GM19043 (cell line): ENCODE results near the gene CCBE1.
"Not testable (repeated sequence)": the region's sequence is repeated elsewhere in the genome, so short reads cannot be mapped to it uniquely, and the experiment has no call there.

Experiments
- ATAC-seq: cut with Tn5 transposase; IDR thresholded peaks from one replicate; pipeline ENCODE4 v1.9.1; 2021; ENCODE audit warnings: low read depth; ENCODE audit not compliant: unreplicated experiment

CCBE1 gene

DNA sequence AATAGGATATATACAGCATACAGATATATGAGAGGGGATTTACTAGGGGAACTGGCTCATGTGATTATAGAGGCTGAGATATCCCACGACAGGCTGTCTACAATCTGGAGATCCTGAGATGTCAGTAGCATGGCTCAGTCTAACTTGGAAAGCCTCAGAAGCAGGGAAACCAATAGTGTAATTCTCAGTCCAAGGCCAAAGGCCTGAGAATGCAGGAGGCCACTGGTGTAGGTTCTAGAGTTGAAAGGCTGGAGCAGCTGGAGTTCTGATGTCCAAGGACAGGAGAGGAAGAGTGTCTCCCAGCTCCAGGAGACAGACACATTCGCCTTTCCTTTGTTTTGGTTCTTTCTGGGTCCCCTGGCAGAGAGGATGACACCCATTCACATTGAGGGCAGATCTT, 20.1 kb upstream of the CCBE1 start:
- no peak for ATAC-seq

DNA sequence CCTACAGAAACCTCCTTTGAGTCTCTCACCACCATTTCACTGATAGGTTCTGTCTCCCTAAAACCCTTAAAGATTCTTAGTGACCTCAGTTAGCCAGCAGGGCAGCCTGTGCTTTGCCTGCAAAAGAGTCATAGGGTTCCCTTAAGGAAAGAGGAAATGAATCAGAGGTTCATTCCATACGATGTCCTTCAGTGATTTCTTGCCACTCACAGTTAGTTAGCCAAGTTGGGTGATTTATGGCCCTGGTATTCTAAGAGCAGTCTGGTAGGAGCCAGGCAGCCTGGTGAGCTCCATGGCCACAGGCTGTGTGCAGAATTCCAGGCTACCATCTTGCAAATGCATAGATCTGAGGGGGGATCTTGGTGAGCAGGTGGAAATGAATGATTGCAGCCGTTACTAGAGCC, 18.7 kb upstream of the CCBE1 start:
- ATAC-seq = no peak

DNA sequence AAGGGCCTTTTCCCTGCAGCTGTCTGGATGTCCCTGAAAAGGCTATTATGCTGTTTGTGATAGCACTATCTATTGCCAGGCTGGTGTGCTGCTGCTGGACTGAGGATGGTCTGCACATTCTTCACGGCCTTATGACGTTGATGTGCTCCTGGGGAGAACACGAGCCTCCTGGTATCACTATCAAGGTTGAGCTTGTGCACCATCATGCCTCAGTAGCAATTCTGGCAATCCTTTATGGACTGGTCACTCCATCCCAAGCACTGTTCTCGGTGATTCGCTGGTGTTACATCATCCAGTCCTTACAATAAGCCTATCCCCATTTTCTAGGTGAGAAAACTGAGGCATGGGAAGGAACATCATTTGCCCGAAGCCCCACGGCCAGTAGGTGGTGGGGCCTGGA, 18.2 kb upstream of the CCBE1 start:
- ATAC-seq = no peak

DNA sequence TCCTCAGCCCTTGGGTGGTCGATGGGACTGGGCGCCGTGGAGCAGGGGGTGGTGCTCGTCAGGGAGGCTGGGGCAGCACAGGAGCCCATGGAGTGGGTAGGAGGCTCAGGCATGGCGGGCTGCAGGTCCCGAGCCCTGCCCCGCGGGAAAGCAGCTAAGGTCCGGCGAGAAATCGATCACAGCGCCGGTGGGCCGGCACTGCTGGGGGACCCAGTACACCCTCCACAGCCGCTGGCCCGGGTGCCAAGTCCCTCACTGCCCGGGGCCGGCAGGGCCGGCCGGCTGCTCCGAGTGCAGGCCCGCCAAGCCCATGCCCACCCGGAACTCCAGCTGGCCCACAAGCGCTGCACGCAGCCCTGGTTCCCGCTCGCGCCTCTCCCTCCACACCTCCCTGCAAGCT, 16.9 kb upstream of the CCBE1 start:
- not testable (repeated sequence) for ATAC-seq

DNA sequence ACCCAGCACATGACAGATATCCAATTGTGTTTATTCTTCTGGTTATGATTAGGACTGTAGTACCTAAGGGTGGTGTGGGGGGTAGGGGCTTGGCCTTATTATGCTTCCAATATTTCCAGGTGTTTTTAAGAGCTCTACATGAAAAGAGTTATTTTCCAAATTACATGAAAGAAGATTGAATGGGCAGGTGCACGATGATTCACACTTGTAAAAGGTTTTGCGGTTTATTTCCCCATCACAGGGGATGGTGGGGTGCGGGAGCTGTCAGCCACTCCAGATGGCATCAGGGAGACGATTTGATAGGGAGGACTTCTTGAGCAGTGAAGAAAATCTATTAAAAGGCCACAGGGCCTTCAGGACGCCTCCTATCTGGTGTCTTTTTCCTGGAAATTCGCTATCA, 15.1 kb upstream of the CCBE1 start:
- no peak for ATAC-seq

DNA sequence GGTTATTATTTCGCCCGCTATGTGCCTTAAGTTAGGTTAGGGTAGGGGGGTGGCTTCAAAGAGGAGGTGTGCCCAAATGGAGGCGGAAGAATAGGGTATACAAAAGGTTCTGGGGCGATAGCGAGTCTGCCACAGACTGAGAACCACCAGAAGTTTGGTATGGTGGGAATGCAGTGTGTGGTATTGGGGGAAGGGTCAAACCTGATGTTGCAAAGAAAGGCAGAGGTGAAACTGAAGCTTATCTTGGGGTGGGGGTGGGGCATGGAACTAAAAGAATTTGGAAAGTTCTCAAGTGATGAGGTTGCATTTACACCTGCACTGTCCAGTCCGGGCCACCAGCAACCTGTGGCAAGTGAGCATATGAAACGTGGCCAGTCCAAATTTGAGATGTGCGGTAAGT, 11.8 kb upstream of the CCBE1 start:
- no peak for ATAC-seq

DNA sequence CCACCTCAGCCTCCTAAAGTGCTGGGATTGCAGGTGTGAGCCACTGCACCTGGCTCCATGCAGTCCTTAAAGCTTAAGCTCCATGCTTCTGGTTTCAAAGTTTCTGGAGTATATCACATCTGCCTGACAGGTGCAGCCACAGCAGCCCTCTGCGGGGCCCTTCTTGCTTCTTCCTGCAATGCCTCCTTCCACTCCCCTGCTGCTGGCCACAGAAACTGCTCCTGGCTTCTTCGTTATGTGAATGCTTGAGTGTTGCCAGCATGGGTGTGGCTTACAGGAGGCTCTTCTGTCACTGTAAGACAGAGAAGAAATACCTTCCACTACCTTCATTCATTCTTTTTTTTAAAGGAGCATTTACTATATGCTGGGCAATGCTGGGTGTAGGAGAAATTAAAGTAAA, 10.1 kb upstream of the CCBE1 start:
- ATAC-seq = no peak

DNA sequence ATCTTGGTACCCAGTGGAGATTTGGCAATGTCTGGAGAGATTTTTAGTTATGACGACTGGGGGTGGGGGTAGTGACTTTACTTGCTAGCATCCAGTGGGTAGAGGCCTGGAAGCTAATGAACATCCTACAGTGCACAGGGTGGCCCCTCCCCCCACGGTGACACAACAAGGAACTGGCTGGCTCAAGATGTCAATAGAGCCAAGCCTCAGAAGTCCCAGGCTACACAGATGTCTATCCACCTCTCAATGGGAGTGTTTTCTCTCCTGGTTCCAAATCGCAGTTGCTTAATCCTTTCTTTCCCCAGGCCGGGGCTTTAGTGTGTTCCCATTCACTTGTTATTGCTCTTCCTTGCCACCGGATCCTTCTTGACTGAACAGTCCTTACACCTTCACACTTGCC, 9.3 kb upstream of the CCBE1 start:
- no peak for ATAC-seq

DNA sequence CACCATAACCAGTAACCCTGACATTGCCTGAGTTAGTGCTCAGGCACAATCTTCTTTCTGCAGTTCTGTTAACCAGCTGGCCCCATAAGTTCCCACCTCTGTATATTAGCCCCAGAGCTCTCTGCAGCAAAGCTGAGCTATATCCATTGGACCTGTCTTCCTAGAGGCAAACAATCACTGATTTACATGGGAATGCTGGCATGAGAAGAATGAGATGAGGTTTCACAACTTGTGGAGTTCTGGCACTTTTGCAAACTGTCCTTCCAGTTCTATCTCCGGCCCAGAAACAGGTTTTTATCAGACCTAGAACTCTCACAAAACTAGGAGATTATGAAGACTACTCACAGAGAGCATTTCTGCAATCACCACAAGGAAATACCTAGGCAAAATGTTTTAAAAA, 7.9 kb upstream of the CCBE1 start:
- no peak for ATAC-seq

DNA sequence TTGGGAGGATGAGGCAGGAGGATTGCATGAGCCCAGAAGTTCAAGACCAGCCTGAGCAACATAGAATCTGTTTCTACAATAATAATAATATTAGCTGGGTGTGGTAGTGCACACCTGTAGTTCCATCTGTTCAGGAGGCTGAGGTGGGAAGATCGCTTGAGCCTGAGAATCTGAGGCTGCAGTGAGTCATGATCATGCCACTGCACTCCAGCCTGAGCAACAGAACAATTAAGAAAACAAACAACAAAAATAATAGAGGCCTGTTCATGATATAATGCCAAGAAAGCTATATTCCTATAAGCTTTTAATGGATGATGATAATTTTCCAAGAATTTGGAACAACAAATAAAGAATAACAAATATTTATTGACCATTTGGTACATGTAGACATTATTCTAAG, 6.9 kb upstream of the CCBE1 start:
- no peak for ATAC-seq

DNA sequence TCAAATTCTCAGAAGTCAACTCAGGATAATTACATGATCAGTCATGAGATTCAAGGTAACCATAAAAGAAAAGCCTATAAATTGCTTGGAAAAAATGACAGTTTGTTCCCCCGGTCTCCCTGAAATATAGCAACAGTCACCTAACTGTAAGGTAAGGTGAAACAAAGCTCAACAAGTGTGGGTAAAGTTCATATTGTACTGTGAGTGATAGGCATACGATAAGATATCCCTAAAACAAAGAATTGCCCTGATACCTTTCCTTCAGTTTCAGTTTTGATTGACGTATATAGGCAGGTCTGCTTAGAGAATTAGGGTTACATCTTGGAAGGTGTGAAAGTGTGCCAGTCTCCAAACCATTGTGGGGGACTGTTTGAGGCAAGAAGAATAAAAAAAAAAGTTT, 4.0 kb upstream of the CCBE1 start:
- ATAC-seq = no peak

DNA sequence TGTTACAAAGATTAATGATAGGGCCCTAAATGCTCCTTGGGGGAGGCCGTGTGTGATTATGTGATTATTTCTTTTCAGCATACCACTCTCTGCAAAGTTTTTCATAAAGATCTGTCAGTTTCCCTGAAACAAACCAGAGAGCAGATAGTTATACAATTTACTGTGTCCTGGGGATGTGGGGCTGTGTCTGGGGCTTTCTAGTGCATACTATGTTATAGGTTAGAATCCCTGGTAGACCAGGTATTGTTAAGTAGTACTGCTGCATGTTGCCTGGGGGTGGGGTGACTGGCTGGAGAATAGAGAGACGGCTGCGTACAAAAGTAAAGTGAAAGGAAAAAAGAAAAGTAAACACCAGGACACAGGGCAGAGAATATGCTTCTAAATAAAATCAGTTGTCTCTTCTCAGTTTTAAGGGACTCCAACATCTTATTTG, 3.3 kb upstream of the CCBE1 start:
- ATAC-seq = no peak

DNA sequence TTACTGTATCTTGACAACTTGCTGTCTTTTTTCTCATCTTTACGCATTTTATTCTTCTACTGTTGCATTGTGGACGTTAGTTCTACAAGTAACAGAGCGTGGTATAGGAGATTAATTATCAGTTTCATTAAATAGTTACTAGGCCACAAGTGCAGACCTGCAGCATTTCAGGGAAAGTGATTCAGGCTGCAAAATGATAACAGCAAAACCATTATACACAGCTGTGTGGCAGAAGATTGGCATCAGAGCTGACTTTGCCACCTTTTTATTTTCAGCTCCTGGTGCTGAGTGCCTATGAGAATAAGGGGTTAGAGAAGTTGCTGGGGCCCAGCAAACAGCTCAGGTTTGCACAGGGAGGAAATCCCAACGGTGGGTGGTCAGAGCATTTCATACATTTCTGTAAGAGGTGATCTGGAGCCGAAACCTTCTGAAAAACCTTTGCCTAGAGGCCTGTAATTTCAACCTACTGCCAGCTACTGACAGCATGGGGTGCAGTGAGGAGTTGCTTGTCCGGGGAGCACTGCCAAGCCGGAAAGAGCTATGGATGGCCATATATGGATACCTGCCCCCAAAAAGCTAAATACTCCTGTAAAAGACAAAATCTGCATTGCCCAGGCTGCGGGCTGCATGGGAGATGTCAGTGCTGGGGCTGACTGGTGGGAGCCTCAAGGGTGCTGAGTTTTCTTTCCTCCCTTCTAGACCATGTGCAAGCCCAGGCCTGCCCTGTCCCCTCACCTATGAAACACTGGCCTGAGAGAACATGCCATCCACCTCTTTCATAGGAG, 2.7 kb upstream of the CCBE1 start:
- no peak for ATAC-seq

DNA sequence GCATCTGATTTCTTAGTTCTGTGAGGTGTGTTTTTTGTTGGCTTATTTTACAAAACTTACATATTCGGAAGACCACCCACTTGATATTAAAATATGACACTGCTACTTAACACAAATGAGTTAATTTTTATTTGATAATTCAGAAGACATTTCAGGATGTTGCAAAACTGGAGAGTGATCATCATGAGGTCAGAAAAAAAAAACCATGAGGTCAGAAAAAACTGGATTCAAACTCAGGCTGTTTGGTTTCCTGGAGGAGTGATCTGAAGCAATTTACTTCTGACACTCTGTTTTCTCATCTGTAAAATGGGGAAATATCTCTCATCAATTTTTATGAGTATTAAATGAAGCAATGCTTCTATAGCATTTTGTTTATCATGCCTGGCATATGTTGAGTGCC, 1.8 kb upstream of the CCBE1 start:
- no peak for ATAC-seq

DNA sequence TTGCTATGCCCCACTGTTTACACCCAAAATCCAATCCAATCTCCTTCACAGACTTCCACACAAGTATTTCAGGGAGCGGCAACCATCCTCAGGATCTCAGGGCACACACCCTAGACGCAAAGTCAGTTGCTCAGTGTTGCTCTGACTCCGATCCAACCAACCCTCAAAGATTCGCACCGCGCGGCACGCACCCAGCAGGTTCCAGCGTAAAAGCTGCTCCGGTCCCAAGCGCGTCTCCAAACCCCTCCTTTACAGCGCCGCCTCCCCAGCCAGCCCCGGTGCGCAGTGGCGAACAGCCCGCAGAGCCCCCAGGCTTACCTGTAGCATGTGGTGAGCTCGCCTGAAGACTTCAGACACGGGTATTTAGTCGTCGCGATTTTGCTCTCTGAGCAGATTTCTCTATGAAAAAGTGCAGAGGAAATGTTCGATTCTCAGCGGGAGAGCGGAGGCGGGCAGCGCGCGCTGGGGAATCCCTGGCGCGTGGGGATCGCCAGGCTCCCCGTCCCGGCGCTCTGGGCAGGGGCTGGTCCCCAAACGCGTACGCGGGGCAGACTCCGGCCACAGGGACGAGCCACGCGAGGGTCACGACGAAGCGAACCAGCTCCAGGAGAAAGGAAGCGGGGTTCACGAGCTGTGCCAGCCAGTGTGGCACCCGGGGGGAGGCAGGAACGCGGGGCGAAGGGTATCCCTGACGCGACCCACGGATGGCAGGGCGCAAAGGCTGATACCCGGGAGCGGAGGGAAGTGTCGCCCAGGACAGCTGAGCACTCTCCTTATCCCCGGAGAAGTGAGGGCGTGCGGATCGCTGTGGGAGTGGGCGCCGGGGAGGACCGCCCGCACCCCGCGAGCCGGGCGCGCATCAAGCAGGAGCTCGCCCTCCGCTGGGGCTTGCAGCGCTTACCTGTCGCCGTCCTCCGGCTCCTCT, 650 bp downstream of the CCBE1 start:
- ATAC-seq = peak; percentile 45

DNA sequence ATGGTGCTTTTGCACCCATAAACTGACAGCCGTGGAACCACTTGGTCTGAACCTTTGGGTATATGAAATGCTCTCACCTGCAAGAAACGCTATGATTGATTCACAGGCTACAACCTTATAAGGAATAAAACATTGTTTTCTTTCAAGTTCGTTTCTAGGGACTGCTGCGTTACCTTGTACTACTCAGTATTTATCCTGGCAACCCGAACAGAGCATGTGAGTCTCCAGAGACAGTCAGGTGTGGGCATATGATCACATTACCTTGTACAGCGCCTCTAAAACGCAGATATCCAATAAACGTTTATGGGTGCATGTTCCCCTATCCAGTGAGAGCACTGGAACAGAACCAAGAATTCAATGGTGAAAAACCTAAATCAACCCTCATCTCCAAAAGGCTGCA, 1.7 kb downstream of the CCBE1 start:
- no peak for ATAC-seq

DNA sequence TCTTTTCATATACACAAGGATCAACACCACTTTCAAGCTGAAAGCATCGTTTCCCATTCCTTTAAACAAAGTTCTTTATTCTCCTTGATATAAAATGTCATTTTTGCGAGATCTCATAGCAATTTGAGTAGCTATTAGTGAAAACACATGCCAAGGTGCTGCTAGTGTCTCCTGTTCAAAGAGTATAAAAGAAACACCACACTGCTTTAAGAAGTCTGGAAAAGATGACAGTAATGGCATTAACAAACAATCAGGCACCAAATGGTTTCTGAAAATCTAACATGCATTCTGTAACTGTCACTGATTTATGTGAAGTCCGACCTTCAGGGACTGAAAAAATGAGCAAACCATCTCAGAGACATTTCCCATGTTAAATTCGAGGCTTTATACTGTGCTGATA, 2.4 kb downstream of the CCBE1 start:
- ATAC-seq = no peak

DNA sequence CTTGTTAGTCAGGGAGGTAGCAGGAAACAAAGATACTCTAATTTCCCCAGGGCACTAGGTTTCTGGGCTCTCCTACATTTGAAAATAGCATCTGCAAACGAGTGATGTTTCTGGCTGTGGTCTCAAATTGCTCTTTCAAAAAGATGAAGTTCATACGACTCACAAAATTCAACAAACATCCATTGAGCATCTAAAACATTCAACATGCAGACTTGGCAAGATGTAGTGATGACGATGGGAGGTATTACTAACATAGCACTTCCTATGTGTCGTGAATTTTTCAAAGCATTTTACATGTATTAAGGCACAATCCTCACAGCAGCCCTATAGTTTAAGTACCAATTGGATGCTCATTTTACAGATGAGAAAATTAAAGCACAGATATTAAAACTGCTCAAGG, 5.2 kb downstream of the CCBE1 start:
- no peak for ATAC-seq

DNA sequence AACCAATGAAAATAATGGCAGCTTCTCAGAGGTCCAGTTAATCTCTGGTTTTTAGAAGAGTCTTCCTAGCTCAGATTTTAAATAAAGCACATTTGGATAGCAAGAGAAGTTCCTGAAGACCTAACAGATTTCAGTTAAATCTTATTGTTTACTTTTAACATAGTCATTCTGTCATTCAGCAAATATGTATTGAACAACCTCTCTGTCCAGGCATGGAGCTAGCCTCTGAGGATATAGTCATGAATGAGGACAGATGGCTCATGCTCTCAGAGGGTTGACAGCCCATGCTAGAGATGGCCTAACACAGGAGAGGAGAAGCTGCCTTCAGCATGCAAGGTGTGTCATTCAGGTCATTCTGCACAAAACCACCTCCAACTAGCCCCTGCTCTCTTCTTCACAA, 6.2 kb downstream of the CCBE1 start:
- no peak for ATAC-seq

DNA sequence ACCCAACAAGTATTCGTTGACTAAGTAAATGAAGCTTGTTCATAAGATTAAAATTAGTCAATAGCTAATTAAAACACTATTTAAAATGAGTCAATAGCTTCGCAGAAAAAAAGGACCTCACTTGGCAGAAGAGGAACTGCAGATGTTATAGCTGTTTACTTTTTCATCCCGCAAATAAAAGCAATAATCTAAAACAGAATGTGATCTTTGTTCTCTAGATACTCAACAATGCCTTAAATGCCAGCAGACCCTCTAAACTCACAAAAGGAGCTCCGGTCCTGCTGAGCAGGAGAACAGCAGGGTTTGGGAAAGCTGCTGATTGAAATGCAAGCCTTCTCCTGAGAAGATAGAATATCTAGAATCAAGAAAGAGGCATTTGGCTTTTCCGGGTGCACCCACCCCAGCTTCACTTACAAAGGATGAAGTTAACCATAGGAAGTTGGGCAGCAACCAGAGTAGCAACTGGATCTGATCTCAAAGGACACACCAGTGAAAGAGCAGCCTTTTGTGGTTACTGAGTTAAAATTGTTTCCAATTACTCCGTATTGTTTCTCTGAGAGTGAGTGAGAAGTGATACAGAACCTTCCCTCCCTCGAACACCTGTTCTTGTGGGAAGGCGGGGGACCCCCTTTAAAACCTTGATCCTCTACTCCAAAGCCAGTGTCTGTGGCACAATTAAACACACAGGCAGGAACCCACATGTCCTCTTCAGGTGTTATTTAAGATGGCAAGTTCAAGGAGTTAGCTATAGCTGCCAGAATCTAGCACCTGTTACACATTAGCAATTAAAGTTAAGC, 6.8 kb downstream of the CCBE1 start:
- no peak for ATAC-seq

DNA sequence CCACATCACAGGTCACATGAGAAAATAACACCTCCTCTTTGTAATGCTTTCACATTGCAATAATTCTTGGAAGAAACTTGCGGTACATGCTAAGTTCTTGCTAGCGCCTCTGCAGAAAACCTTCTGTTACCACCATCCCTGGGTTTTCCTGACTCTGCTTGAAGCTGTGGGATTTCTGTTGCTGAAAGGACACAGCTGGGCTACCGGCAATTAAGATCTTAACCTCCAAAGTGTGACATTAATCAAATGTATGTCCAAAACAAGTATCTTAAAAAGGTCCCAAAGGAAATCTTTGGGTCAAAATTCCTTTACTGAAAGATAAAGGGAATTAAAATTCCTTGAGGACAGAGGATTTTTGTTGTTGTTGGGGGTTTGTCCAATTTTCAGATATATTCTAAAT, 7.5 kb downstream of the CCBE1 start:
- no peak for ATAC-seq
